Rectal smooth muscle tissue (tissue), 1 donor: ENCODE results near the gene AMH.

Source experiments
- H3K27ac ChIP-seq: one replicate; pipeline ENCODE4 v1.7.0; 2013; ENCODE audit warnings: low read depth, low read length, inconsistent platforms
- H3K27me3 ChIP-seq: one replicate; pipeline ENCODE4 v1.7.0; 2013; ENCODE audit warnings: low read length; ENCODE audit not compliant: control insufficient read depth, insufficient read depth
- H3K36me3 ChIP-seq: one replicate; pipeline ENCODE4 v1.7.0; 2013; ENCODE audit warnings: low read length; ENCODE audit not compliant: control insufficient read depth, insufficient read depth
- H3K4me1 ChIP-seq: one replicate; pipeline ENCODE4 v1.7.0; 2013; ENCODE audit warnings: low read length; ENCODE audit not compliant: control insufficient read depth, insufficient read depth
- H3K4me3 ChIP-seq: one replicate; pipeline ENCODE4 v1.7.0; 2013; ENCODE audit warnings: low read length
- H3K9ac ChIP-seq: one replicate; pipeline ENCODE4 v1.7.0; 2013; ENCODE audit warnings: low read length

Gene AMH

DNA sequence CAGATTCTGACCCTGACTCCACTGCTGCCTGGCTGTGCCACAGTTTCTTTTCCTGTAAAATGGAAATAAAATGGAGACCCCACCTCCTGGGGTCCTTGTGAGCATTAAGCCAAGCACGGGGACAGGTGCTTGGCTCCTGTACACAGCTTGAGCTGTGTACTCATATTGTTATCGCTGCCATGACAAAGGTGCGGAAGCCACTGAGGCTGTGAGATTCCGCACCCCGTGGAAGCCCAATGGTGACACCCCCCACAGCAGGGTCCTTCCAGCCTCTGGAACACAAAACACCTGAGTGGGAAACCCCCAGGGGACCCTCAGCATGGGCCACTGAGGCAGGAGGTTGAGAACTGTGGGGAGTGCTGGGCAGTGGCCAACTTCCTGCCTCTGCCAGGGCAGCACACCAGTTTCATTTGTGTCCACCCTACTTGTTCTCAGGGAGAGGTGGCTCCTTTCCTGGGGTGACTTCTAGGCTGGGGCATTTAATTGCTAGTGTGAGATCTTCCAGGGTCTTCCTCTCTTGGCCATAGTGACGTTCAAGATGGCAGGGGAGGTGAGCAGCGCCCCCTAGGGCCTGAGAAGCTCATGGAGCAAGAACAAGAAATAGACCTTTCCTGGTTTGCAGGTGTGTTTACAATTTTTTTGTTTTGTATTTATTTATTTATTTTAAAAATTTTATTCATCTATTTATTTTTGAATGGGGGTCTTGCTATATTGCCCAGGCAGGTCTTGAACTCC, 12.5 kb downstream of the AMH start:
- Histone ChIP-seq H3K4me1 (no peaks in the 10 kb centered on the region), H3K27ac (no peak overlapping the region), H3K27me3 (no peaks in the 10 kb centered on the region), H3K9ac (no peak overlapping the region), H3K4me3 (no peak overlapping the region), H3K36me3 (no peaks in the 10 kb centered on the region)

DNA sequence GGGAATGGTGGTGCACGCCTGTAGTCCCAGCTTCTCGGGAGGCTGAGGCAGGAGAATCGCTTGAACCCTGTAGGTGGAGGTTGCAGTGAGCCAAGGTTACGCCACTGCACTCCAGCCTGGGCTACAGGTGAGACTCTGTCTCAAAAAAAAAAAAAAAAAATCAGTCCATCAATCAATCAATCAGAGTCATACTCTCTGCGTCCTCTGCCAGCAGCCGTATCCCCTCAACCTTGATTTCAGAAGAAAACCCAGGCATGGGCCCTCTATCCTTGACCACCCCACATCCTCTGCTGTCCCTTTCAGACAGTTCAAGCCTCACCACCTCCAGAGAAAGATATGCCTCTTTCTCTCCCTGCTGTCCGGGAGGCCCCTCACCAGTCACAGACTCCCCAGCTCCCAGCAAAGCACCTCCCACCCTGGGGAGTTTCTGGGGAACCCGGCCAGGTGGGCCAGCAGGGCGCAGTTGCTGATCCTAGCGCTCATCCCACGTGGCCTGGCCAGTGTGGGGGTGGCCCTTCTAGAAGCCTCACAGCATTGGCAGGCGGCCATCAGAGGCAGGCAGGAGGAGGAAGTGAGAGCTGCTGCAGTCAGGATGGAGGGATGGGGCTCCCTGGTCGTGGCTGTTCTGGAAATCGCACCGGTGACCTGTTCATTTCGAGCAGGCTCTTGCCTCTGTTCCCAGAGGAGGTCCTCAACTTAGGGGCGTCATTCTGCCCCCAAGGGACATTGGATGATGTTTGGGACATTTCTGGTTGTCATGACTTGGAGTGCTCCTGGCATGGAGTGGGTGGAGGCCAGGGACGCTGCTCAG, 17.3 kb downstream of the AMH start:
- H3K9ac ChIP-seq, result no peak overlapping the region

DNA sequence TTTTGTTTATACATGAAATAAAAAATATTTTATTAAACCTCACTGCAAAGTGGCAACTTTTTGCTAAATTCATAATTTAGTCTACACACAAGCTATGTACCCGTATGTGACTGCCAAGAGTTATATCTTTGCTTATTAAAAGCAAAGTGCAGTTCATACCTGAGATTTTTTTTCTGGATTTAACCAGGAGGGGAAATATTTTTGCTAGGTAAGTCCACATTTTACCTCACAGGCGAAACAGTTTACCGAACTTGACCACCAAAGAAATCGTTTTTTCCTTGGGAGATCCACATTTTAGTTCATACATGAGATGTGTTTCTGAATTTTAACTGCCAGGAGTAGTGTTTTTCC, 19.3 kb downstream of the AMH start:
- no peaks in the 10 kb centered on the region for H3K27me3 ChIP-seq

More for the DNA sequence above, 17.3 kb downstream of the AMH start:
- Histone ChIP-seq H3K4me3 (no peak overlapping the region), H3K36me3 (peaks cover 2% of the 10 kb centered on the region), H3K27me3 (no peaks in the 10 kb centered on the region), H3K27ac (no peak overlapping the region), H3K4me1 (no peaks in the 10 kb centered on the region)

DNA sequence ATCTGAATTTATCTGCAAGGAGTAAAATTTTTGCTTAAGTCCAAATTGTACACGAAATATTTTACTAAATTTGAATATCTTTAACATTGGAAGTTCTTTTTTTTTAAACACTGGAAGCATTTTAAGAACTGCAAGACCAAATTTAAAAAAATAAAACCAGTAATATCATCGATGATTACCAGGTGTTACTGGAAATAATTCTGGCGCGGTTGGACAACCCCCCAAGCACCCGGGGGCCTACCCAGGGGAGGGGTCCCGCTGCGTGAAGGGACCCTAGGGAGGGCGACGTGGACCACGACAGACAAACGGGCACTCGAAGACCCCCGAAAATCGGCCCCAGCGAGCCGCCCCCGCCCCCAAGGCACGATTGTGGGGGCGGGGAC, 19.7 kb downstream of the AMH start:
- no peaks in the 10 kb centered on the region for H3K27me3 ChIP-seq
- H3K4me1 ChIP-seq, result peaks cover 12% of the 10 kb centered on the region
- H3K27ac ChIP-seq, result peak overlapping the region; percentile 77
- peak overlapping the region; percentile 77 for H3K4me3 ChIP-seq
- H3K9ac ChIP-seq, result no peak overlapping the region
- H3K36me3 ChIP-seq, result peaks cover 10% of the 10 kb centered on the region

More for the DNA sequence above, 19.3 kb downstream of the AMH start:
- peaks cover 11% of the 10 kb centered on the region for H3K4me1 ChIP-seq
- H3K4me3 ChIP-seq, result peak overlapping the region; percentile 77
- H3K9ac ChIP-seq, result no peak overlapping the region
- H3K36me3 ChIP-seq, result peaks cover 10% of the 10 kb centered on the region
- no peak overlapping the region for H3K27ac ChIP-seq

DNA sequence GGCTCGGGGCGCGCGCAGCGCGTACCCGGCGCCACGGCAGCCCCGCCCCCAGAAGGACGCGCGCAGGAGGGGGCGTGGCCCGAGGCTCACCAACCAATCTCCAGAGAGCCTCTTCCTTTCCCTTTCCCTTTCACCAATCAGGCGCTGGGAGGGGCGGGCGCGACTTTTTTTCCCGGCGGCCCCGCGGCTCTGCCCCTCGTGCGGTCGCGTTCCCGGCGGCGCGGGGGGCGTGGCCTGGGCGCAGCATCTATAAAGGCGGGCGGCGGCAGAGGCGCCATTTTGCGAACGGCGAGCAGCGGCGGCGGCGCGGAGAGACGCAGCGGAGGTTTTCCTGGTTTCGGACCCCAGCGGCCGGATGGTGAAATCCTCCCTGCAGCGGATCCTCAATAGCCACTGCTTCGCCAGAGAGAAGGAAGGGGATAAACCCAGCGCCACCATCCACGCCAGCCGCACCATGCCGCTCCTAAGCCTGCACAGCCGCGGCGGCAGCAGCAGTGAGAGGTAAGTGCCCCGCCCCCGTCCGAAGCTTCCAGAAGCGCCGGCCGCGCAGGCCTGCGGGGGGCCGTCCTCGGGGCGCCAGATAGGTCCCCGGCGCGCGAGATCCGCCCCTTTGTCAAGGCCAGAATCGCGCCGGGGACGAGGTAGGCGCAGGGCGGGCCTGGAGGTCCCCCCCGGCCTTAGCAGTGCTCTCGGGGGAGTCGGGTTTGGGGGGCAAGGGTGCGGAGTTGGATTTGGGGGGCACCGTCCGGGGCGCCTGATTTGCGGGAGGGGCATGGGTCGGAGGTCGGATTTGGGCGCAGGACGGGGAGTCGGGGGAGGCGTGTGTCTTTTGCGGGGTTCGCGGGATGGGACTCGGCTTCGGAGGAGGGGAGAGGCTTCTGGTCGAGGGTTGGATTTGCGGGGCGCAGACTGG, 20.4 kb downstream of the AMH start:
- Histone ChIP-seq H3K36me3 (peaks cover 10% of the 10 kb centered on the region), H3K27me3 (no peaks in the 10 kb centered on the region), H3K9ac (peak overlapping the region; percentile 99), H3K27ac (peak overlapping the region; percentile 99), H3K4me3 (peak overlapping the region; percentile 89), H3K4me1 (peaks cover 12% of the 10 kb centered on the region)

DNA sequence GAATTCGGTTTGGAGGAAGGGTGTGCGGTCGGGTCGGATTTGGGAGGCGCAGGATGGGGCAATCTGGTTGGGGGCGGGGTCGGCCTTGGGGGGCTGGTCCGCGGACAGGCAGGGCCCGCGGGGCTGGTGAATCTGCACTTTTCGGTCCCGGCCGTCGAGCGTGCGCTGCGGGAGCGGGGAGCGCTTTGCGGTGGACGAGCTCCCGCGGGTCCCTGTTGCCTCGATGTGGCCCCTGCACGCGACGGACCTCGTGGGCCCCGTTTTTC, 21.0 kb downstream of the AMH start:
- peaks cover 10% of the 10 kb centered on the region for H3K36me3 ChIP-seq
- peak overlapping the region; percentile 99 for H3K9ac ChIP-seq
- no peaks in the 10 kb centered on the region for H3K27me3 ChIP-seq
- H3K4me3 ChIP-seq, result peak overlapping the region; percentile 89
- H3K27ac ChIP-seq, result peak overlapping the region; percentile 99
- H3K4me1 ChIP-seq, result peaks cover 14% of the 10 kb centered on the region

DNA sequence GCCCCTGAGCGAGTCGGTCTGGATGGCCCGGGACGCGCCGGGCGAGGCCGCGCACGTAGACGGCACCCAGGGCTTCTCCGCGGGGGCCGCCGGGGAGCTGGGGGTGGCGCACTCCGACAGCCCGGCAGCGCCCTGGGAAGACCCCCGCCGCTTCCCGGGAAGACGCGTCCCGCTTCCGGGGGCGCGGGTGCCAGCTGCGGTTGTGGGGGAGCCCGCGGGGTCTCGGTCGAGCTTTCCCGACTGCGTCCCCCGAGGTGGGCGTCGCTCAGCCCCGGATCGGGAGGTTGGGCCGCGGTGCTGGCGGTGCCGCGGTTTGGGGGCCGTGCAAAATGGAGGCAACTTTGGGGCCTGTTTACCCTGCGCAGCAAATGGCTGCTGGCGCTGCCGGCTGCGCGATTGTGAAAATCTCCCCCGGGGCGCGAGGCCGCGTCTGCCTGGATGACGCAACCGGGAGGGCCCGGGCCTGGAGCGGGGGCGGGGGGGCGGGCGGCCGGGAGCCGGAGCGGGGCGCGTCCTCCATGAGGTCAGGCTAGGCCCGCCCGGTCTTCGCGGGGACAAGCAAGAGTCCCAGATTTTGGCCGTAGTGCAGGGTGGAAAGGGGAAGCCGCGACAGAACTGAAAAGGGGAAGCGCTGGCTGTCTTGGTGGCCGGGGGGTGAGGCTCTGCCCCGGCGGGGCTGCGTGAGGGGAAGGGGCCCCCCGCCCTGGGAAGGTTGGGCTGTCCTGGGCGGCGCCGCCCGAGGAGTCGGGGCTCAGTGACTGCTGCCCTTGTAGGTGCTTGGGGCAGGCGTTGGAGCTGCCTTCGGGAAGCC, 21.5 kb downstream of the AMH start:
- Histone ChIP-seq H3K4me1 (peaks cover 18% of the 10 kb centered on the region), H3K27ac (peak overlapping the region; percentile 99)

DNA sequence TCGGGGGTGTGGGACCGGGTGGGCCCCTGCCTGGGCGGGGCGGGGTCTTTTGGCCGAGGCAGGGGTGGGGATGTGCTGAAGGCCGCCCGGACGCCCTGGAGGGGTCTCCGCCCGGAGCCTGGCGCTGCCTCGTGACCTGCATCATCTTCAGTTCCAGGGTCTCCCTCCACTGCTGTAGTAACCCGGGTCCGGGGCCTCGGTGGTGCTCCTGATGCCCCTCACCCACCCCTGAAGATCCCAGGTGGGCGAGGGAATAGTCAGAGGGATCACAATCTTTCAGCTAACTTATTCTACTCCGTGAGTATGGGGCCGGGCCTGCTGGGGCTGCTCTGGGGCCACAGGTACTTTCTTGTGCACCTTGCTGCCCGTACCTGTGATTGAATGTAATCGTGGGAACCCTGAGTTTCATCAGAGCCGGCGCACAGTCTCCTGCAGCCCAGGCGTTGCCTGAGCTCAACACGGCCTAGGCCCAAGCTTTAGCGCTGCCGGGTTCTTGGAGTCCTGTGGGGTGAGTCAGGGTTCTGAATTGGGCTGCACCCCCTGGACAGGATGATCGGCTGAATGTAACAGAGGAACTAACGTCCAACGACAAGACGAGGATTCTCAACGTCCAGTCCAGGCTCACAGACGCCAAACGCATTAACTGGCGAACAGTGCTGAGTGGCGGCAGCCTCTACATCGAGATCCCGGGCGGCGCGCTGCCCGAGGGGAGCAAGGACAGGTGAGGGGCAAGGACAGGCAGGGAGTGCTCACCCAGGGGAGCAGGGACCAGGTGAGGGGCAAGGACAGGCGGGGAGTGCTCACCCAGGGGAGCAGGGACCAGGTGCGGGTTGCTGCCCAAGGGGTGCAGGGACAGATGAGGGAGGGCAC, 22.3 kb downstream of the AMH start:
- H3K4me1 ChIP-seq, result peaks cover 18% of the 10 kb centered on the region
- peak overlapping the region; percentile 89 for H3K4me3 ChIP-seq
- H3K9ac ChIP-seq, result peak overlapping the region; percentile 51
- no peaks in the 10 kb centered on the region for H3K27me3 ChIP-seq
- peak overlapping the region; percentile 99 for H3K27ac ChIP-seq
- peaks cover 10% of the 10 kb centered on the region for H3K36me3 ChIP-seq

More for the DNA sequence above, 21.5 kb downstream of the AMH start:
- Histone ChIP-seq H3K36me3 (peaks cover 10% of the 10 kb centered on the region), H3K4me3 (peak overlapping the region; percentile 89), H3K27me3 (no peaks in the 10 kb centered on the region), H3K9ac (peak overlapping the region; percentile 99)

DNA sequence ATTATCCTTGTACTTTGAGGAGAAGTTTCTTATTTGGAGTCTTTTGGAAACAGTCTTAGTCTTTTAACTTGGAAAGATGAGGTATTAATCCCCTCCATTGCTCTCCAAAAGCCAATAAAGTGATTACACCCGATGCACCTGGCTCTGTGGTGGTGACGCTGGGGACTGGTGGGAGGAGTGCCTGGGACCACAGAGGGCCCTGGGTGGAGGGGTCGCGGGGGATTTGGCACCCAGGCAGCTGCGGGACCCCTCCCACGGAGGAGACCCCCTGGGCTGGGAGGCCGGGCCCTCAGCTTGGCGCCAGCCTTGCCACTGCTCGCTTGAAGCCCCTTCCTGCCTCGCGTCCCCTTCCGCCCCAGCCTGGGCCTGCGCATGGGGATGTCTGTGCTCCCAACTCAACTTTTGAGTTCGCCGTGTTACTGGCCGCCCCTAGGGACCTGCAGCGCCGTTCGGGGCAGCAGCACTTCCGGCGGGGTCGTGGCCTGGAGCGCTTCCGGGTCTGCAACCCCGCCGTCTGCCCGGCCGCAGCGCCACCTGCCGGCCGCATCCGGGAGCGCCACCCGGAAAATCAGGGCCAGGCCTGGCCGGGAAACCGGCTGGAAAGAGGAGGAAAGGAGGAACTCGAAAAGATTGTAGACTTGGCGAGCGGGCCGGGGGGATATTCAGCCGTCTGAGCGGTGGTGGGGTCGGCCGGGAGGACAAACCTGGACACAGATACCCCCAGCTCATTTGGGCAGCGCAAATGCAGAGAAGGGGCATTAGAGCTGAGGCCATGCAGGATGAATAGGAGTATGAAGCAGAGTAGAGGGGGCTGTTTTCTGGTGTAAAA, 24.4 kb downstream of the AMH start:
- Histone ChIP-seq H3K27me3 (no peaks in the 10 kb centered on the region), H3K9ac (no peak overlapping the region), H3K36me3 (peaks cover 10% of the 10 kb centered on the region), H3K27ac (peak overlapping the region; percentile 68), H3K4me1 (peaks cover 18% of the 10 kb centered on the region), H3K4me3 (peak overlapping the region; percentile 49)

DNA sequence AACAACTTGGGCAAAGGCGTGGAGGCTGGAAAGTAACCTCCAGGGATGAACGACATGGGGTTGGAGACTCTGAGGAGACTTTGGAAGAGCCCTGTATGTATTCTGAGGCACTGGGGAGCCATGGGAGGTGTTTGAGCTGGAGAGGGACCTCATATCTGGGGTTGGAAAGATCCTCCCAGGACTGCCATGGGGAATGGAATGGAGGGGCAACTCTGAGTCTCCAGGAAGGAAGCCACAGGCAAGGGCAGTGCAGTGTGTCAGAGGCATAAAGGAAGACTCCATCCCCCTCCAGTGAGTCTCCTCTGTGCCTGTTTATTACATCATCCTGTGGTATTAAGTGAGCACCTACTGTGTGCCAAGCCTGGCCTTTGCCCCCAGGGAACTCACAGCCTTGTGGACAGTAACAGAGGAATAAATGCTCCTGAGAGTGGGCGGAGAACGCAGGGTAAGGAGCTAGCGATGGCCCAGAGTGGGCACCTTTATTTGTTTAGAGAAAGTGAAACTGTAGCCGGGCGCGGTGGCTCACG, 25.1 kb downstream of the AMH start:
- peak overlapping the region; percentile 2 for H3K4me3 ChIP-seq
- H3K4me1 ChIP-seq, result peaks cover 18% of the 10 kb centered on the region
- H3K27me3 ChIP-seq, result no peaks in the 10 kb centered on the region
- H3K36me3 ChIP-seq, result peaks cover 10% of the 10 kb centered on the region
- H3K9ac ChIP-seq, result no peak overlapping the region
- peak overlapping the region; percentile 41 for H3K27ac ChIP-seq
